ENCODE measurements around the gene ITGA11. TPM values are rescaled to one million over a fixed set of nuclear protein-coding genes. Genes with fewer than 3 reads are reported as not detected.
"Not testable (repeated sequence)": the region's sequence is repeated elsewhere in the genome, so short reads cannot be mapped to it uniquely, and the experiment has no call there.

Gene ITGA11
- total RNA-seq, 2 experiments from 2014 or later = 0.02 TPM; not detected in 1

GRCh38 chr15:68427366-68427765 lies 4.6 kb downstream of the ITGA11 start:
- Mint-ChIP-seq H3K9me3 (ENCODE audit: low read depth) (no peaks in the 10 kb centered on the region), H3K4me3 (no peak overlapping the region), H3K27ac (no peak overlapping the region), H3K27me3 (peaks cover 44% of the 10 kb centered on the region), H3K36me3 (no peaks in the 10 kb centered on the region), H3K4me1 (peaks cover 2% of the 10 kb centered on the region)
- ATAC-seq = no peak
- CTCF ChIA-PET = no interaction called here
- no peak for DNase-seq

GRCh38 chr15:68426116-68426515 lies 5.8 kb downstream of the ITGA11 start:
- Mint-ChIP-seq H3K4me1 (no peaks in the 10 kb centered on the region), H3K27me3 (peaks cover 40% of the 10 kb centered on the region), H3K27ac (no peak overlapping the region), H3K36me3 (no peaks in the 10 kb centered on the region), H3K4me3 (no peak overlapping the region), H3K9me3 (ENCODE audit: low read depth) (no peaks in the 10 kb centered on the region)
- CTCF ChIA-PET = no interaction called here
- ATAC-seq (no peak), DNase-seq (no peak)

DNA sequence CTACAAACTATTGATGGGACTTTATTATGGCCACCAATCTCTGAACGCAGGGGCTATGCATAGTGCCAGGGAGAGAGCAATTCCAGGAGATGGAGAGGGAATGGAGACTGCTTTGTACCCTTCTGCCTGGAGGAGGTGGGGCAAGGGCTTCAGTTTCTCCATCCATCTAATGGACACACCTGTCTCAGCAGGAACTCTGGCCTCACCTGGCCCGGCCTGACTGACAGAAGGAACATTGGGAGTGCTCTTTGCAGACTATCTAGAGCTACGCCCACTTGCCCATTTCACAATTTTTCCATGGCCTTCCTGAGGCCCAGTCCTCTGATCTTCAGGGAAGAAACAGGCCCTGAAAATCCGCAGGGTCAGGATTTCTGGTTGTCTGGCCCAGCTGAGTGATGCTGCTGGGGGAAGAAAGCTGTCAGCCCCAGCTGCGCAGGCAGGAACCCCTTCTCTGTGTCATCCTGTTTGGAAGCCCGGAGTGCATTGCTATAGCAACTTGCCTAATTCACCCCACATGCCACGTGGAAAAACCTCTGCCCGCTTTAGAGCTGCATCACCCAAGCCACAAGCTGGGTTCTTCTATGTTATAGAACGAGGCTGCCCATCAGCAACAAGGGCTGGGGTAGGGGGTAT lies 6.4 kb downstream of the ITGA11 start:
- Mint-ChIP-seq H3K27ac (no peak overlapping the region), H3K36me3 (no peaks in the 10 kb centered on the region), H3K4me1 (no peaks in the 10 kb centered on the region), H3K9me3 (ENCODE audit: low read depth) (no peaks in the 10 kb centered on the region), H3K27me3 (peaks cover 38% of the 10 kb centered on the region), H3K4me3 (no peak overlapping the region)
- CTCF ChIA-PET = no interaction called here
- DNase-seq (no peak), ATAC-seq (no peak)

- peaks cover 34% of the 10 kb centered on the region for H3K27me3 Mint-ChIP-seq
- ATAC-seq (no peak), DNase-seq (no peak)
- H3K27ac Mint-ChIP-seq = no peak overlapping the region
- CTCF ChIA-PET = no interaction called here
- H3K4me1 Mint-ChIP-seq = no peaks in the 10 kb centered on the region
- H3K4me3 Mint-ChIP-seq = no peak overlapping the region
- H3K36me3 Mint-ChIP-seq = no peaks in the 10 kb centered on the region
- H3K9me3 Mint-ChIP-seq (ENCODE audit: low read depth) = no peaks in the 10 kb centered on the region
Observed at GRCh38 chr15:68424754-68425390, 7.1 kb downstream of the ITGA11 start.

DNA sequence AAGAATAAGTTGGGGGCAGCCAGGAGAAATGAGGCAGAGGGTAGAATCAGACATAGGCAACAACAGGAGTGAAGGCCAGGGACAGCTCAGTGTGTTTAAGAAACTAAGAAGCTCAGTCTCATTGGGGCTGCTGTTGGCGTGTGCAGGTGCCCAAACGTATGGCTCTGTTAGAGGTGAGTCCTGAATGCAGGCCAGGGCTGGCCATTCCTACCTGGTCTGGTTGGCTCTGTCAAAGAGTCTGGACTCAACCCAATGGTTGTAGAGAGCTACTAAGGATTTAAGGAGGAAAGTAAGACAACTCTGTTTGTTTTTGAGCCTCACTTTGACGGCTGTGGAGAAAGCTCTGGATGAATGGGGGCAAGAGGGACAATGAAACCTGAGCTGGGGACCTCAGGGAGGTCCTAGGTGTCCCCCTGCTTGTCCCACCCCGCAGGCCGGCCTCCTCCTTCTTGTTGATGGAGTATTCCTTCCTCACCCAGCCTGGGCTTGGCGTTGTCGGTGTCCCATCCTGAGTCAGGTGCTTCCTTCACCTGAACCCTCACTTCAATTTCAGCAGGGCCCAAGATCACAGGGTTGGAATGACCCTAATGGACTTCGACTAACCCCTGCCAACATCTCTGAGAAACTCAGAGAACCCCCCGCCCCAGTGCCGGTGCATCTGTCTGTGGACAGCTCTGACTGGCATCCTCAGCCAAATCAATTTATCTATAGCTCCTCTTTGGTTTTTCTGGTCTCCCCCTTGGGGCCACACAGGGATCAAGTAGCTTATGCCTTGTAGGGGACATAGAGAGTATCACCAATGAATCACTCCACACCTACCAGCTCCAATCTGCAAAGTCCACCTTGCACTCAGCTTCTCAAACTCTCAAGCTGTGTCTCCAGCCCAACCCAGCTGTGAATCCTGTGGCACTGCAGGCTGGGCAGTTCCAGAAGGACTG lies 8.3 kb downstream of the ITGA11 start:
- Mint-ChIP-seq H3K27me3 (peaks cover 21% of the 10 kb centered on the region), H3K27ac (no peak overlapping the region), H3K4me3 (no peak overlapping the region), H3K36me3 (no peaks in the 10 kb centered on the region), H3K4me1 (no peaks in the 10 kb centered on the region), H3K9me3 (ENCODE audit: low read depth) (no peaks in the 10 kb centered on the region)
- CTCF ChIA-PET = interaction anchor here (0.9 kb wide), 1 partner anchor 117 kb away, joined by 3 read pairs; no protein-coding TSS in a partner anchor
- ATAC-seq (no peak), DNase-seq (no peak)

GRCh38 chr15:68422403-68423145 lies 9.4 kb downstream of the ITGA11 start:
- DNase-seq; H3K36me3 Mint-ChIP-seq; H3K4me1 Mint-ChIP-seq; ATAC-seq; CTCF ChIA-PET; H3K9me3 Mint-ChIP-seq (ENCODE audit: low read depth); H3K27ac Mint-ChIP-seq; H3K4me3 Mint-ChIP-seq: not testable (repeated sequence)
- H3K27me3 Mint-ChIP-seq = peaks cover 14% of the 10 kb centered on the region

DNA sequence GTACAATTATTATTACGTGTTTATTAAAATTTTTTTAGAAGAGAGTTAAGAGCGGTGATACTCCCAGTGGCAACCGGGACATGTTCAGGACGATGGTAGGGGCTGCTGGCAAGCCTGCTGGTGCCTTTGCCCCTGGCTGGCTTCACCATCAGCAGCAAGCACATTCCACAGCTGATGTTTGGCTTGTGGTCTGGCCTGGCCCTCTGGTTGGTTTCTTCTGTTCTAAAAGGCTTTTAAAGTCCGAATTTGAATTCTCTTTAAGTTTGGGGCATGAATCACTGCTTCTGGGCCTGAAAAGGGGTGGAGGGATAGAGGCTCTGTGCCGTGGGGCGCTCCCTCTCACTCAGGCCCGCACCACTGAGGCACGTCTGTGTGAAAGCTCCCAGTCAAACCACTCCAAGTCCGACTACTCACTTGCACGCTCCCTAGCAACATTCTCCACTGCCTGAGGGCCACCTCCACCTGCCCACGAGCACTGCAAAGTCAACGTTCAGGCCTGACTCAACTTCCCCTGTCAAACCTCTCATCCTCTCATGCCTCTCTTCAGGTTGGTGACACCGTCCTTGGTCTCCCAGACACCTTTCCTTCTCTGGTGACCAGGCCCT lies 10.1 kb downstream of the ITGA11 start:
- Mint-ChIP-seq H3K27me3 (peaks cover 7% of the 10 kb centered on the region), H3K9me3 (ENCODE audit: low read depth) (no peaks in the 10 kb centered on the region)

DNA sequence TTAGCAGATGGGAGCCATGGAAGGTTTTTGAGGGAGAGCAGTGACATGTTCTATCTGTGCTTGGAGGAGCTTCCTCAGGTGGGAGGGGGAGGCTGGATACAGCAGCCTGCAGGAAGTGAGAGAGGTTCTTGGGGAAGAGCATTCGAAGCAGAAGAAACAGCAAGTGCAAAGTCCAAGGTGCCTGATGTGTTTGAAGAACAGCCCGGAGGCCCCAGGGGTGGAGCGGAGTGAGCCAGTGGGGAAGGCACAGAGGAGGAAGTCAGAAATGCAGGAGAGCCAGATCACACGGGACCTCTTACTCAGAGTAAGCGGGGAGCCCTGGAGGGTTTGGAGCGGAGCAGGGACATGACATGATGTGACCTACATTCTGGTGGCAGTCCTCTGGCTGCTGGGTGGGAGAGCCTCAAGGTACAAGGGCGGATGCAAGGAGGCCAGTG lies 10.8 kb downstream of the ITGA11 start:
- CTCF ChIA-PET = no interaction called here
- Mint-ChIP-seq H3K4me3 (no peak overlapping the region), H3K27me3 (peaks cover 7% of the 10 kb centered on the region), H3K9me3 (ENCODE audit: low read depth) (no peaks in the 10 kb centered on the region), H3K4me1 (no peaks in the 10 kb centered on the region), H3K27ac (no peak overlapping the region), H3K36me3 (no peaks in the 10 kb centered on the region)
- DNase-seq (no peak), ATAC-seq (no peak)

More for the DNA sequence above, 10.1 kb downstream of the ITGA11 start:
- no peak overlapping the region for H3K27ac Mint-ChIP-seq
- DNase-seq = no peak
- H3K4me1 Mint-ChIP-seq = no peaks in the 10 kb centered on the region
- no peaks in the 10 kb centered on the region for H3K36me3 Mint-ChIP-seq
- ATAC-seq = no peak
- CTCF ChIA-PET = no interaction called here
- no peak overlapping the region for H3K4me3 Mint-ChIP-seq

DNA sequence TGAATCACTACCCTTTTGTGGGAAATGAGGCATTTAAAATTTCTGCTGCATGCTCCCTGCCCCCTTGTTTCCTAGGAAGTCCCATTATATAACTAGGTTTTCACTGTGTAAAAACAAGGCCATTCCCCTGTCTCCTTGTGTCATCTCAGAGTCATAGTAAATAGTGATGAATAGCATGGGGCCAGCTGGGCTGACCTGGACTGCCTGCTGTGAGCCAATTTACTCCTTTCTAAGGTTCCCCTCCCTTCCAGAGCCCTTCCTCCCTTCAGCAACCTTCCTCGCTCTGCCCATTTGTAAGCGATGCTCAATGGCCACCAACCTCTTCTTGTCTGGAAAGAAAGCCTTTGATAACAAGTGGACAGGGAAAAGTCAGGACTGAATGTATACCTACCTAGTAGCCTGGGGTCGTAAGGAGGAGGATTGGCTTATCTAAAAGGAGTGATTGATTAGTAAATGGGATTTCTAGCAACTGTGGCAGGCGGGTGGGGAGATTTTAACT lies 11.7 kb downstream of the ITGA11 start:
- Mint-ChIP-seq H3K9me3 (ENCODE audit: low read depth) (no peaks in the 10 kb centered on the region), H3K27me3 (peaks cover 7% of the 10 kb centered on the region), H3K4me1 (no peaks in the 10 kb centered on the region), H3K36me3 (no peaks in the 10 kb centered on the region), H3K27ac (no peak overlapping the region), H3K4me3 (no peak overlapping the region)
- DNase-seq = peak; percentile 19
- CTCF ChIA-PET = no interaction called here
- no peak for ATAC-seq

DNA sequence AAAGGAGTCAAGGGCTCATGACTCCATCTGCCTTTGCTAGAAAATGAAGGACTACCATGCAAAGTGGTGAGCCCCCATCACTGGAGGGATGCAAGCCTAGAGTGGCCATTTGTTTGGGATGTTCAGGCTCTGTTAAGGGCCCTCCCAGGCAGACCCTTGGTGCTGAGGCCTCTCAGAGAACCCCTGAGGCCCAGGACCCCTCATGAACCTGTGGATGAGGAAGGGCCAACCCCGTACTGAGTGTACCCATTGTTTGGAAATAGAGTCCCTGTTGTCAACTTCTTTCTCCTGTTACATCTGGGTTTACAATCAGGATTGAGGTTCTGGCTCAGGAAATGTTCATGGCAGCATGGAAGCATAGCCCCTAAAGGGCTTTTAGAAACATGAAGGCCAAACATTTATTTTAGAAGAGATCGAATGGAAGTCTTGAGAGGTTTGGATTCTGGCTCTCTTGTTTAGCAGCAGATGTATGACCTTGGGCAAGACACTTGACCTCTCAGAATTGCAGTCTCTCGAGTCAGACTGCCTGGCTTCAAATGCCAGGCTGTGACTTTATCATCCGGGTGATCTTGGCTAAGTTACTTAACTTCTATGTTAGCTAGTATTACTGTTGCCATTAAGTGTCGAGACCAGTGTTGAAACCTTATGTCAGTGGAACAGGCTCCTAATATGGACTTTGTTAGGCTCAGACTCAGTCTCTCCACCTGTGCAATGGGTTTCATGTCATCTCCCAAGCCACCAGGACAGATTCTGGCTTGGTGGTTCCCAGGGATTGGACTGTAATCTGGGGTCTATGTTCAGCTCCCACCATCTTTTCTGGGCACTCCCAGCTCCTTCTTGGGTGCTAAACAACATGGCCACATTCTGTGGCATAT lies 12.4 kb downstream of the ITGA11 start:
- Mint-ChIP-seq H3K27me3 (peaks cover 7% of the 10 kb centered on the region), H3K36me3 (no peaks in the 10 kb centered on the region), H3K4me3 (no peak overlapping the region), H3K27ac (no peak overlapping the region), H3K4me1 (no peaks in the 10 kb centered on the region), H3K9me3 (ENCODE audit: low read depth) (no peaks in the 10 kb centered on the region)
- DNase-seq (no peak), ATAC-seq (no peak)
- CTCF ChIA-PET = no interaction called here

GRCh38 chr15:68418611-68419161 lies 13.3 kb downstream of the ITGA11 start:
- CTCF ChIA-PET = no interaction called here

DNA sequence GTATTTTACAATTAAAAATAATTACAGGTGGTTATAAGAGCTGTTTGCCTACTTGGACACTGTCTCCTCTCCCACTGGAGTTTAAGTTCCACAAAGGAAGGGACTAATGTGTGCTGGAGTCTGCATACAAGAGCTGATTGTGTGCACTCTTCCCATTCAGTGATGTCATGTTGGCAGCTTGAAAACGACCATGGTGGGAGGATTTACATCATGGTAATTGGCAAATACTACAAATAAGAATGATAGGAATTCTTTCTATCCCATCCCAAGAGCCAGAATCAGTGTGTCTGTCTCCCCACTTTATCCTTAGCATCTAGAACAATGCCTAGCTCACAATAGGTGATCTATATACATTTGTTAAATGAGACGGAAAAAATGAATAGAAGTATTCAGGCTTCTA lies 14.1 kb downstream of the ITGA11 start:
- Mint-ChIP-seq H3K4me1 (no peaks in the 10 kb centered on the region), H3K9me3 (ENCODE audit: low read depth) (no peaks in the 10 kb centered on the region), H3K27ac (no peak overlapping the region), H3K36me3 (no peaks in the 10 kb centered on the region), H3K27me3 (peaks cover 7% of the 10 kb centered on the region), H3K4me3 (no peak overlapping the region)
- ATAC-seq (no peak), DNase-seq (no peak)
- CTCF ChIA-PET = interaction anchor here (1.3 kb wide), 1 partner anchor 111 kb away, joined by 3 read pairs; no protein-coding TSS in a partner anchor

More at GRCh38 chr15:68418611-68419161, 13.3 kb downstream of the ITGA11 start:
- H3K4me1 Mint-ChIP-seq = no peaks in the 10 kb centered on the region
- no peaks in the 10 kb centered on the region for H3K36me3 Mint-ChIP-seq
- H3K9me3 Mint-ChIP-seq (ENCODE audit: low read depth) = no peaks in the 10 kb centered on the region
- DNase-seq = no peak
- no peak overlapping the region for H3K27ac Mint-ChIP-seq
- peaks cover 7% of the 10 kb centered on the region for H3K27me3 Mint-ChIP-seq
- H3K4me3 Mint-ChIP-seq = no peak overlapping the region
- ATAC-seq = no peak
